Measurements from ENCODE around the gene UNC5A. TPM values are rescaled to one million over a fixed set of nuclear protein-coding genes. Genes with fewer than 3 reads are reported as not detected.
A peak's percentile ranks its signal among the peaks of the same experiment; 100 is the strongest.
"Not testable (repeated sequence)": the region's sequence is repeated elsewhere in the genome, so short reads cannot be mapped to it uniquely, and the experiment has no call there.

Gene UNC5A
- total and polyA plus RNA-seq, 11 donors: 0.09 to 0.43 (median 0.20) TPM; not detected in 7

DNA sequence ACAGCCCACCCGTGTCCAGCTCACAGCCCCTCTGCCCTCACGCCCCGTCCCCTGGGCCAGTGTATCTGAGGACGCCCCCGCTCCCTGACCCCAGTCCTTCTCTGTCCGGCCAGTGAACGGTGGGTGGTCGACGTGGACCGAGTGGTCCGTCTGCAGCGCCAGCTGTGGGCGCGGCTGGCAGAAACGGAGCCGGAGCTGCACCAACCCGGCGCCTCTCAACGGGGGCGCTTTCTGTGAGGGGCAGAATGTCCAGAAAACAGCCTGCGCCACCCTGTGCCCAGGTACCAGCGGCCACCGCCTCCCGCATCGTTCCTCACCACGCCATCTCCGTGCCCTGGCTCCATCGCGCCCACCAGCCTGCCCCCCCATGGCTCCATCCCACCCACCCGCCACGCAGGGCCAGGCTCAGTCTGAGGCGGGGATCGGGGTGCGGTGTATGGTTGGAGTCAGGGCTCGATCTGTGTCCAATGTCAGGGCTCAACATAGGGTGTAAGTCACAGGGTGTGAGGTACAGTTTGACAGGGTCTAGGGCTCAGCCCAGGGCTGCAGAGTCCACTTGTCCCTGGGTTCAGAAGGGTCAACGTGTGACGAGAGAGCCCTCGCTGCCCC lies 59.2 kb downstream of the UNC5A start:
- no peak for DNase-seq
- intact Hi-C loops (cut with DNase I): no loop called here
- H3K4me3 ChIP-seq: no peak overlapping the region
- no peak for TF ChIP-seq POLR2A (IDR thresholded peaks at IDR 0.05)
- no peak for TF ChIP-seq CTCF (IDR thresholded peaks at IDR 0.05)
- WGBS, 4 donors: 75 to 89% (median 80%) methylated on average over 26 to 38 of the region's 38 CpGs
- no peaks in the 10 kb centered on the region for H3K4me1 ChIP-seq
- peak in 1 of 4 donors; percentile 8 for ATAC-seq
- no peaks in the 10 kb centered on the region for H3K36me3 ChIP-seq
- H3K9me3 ChIP-seq: no peaks in the 10 kb centered on the region
- peaks cover 11 to 64% (median 21%) of the 10 kb centered on the region in 9 donors for H3K27me3 ChIP-seq
- no peak overlapping the region for H3K27ac ChIP-seq

DNA sequence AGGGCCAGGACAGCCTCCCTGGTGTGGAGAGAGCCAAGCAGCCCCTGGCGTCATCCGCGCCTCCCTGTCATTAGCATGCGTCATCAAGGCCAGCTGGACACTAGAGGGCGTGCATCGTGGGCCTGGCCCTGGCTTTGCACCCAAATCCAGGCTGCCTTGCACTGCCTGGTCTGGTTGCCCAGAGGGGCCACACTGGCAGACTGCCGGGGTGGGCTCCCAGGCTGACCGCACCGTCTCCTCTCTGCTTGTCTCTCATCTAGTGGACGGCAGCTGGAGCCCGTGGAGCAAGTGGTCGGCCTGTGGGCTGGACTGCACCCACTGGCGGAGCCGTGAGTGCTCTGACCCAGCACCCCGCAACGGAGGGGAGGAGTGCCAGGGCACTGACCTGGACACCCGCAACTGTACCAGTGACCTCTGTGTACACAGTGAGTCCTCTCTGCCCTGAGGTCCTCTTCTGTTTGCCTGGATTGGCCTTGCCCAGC lies 59.8 kb downstream of the UNC5A start:
- H3K9me3 ChIP-seq: no peaks in the 10 kb centered on the region
- peaks cover 7 to 64% (median 24%) of the 10 kb centered on the region in 9 donors for H3K27me3 ChIP-seq
- WGBS, 4 donors: 52 to 69% (median 55%) methylated on average over 10 to 17 of the region's 17 CpGs
- H3K4me3 ChIP-seq: no peak overlapping the region
- ATAC-seq (peak; percentile 10 to 67 (median 59)), DNase-seq (no peak)
- intact Hi-C loops (cut with DNase I): no loop called here
- no peak for TF ChIP-seq POLR2A (IDR thresholded peaks at IDR 0.05)
- peak in 11 of 12 donors; percentile 9 to 45 (median 31) for TF ChIP-seq CTCF (IDR thresholded peaks at IDR 0.05)
- H3K27ac ChIP-seq: no peak overlapping the region
- H3K4me1 ChIP-seq: no peaks in the 10 kb centered on the region
- H3K36me3 ChIP-seq: no peaks in the 10 kb centered on the region

- H3K36me3 ChIP-seq; H3K9me3 ChIP-seq; H3K27ac ChIP-seq; intact Hi-C loops (cut with DNase I); ATAC-seq; H3K4me1 ChIP-seq; DNase-seq; H3K4me3 ChIP-seq: not testable (repeated sequence)
- H3K27me3 ChIP-seq: peaks cover 4 to 64% (median 26%) of the 10 kb centered on the region in 9 donors
- WGBS, 4 donors: 74 to 91% (median 83%) methylated on average over 9 to 10 of the region's 10 CpGs
Observed at GRCh38 chr5:176870644-176871043, 60.3 kb downstream of the UNC5A start.

- H3K4me1 ChIP-seq; H3K4me3 ChIP-seq; ATAC-seq; H3K36me3 ChIP-seq; H3K27ac ChIP-seq; H3K9me3 ChIP-seq; DNase-seq; intact Hi-C loops (cut with DNase I): not testable (repeated sequence)
- peaks cover 4 to 62% (median 21%) of the 10 kb centered on the region in 9 donors for H3K27me3 ChIP-seq
- WGBS, 4 donors: 58 to 67% (median 66%) methylated on average over 2 of the region's 2 CpGs
Observed at GRCh38 chr5:176872586-176872985, 62.2 kb downstream of the UNC5A start.

- DNase-seq; H3K4me1 ChIP-seq; ATAC-seq; H3K4me3 ChIP-seq; intact Hi-C loops (cut with DNase I); H3K36me3 ChIP-seq; H3K9me3 ChIP-seq; H3K27ac ChIP-seq: not testable (repeated sequence)
- H3K27me3 ChIP-seq: peaks cover 4 to 62% (median 20%) of the 10 kb centered on the region in 9 donors
- WGBS, 4 donors: 57 to 73% (median 67%) methylated on average over 2 of the region's 2 CpGs
Observed at GRCh38 chr5:176873011-176873410, 62.7 kb downstream of the UNC5A start.

All from heart left ventricle (tissue), 16 donors.